Stimulated activated CD4-positive, alpha-beta T cell treated with anti-CD3 and anti-CD28 coated beads, Interleukin-4, amount 100 ng/mL, for 24 hours (primary cell): Measurements from ENCODE around the gene SLC28A3.
A peak's percentile ranks its signal among the peaks of the same experiment; 100 is the strongest.

Experiments used
- DNase-seq: peaks from one replicate; pipeline ENCODE4 v3.0.0-alpha.2; 2020

SLC28A3 gene

DNA sequence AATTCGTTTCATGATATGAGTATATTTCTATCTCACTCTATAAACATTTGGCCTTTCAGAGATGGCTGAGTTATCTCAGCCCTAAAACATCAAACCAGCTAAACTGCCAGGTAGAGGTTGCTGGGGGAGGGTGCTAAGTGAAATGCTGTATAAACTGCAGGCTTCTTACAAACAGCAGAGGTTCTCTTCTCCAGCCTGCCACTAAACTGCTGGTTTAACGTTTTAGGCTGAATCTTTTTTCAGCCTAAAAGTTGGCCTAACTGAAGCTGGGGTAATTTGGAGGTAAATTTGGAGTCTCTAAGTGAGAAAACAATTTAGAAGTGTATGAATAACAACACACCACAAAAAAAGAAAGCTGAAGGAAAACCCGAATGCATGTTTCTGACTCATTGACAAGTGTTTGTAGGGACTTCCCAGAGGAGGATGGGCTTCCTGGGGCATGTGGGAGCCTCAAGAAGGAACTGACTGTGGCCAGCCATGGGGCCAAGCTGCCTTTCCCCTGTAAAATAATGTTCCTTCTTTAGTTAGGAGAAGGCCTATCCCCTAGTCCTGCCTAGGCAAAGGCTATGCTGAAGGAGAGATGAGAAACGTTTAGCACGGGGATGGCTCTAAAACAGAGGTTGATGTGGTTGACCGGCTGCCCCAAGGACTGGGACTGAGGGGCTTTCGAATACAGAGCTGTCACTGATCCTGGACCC, 44.3 kb downstream of the SLC28A3 start:
- DNase-seq = peak; percentile 73

DNA sequence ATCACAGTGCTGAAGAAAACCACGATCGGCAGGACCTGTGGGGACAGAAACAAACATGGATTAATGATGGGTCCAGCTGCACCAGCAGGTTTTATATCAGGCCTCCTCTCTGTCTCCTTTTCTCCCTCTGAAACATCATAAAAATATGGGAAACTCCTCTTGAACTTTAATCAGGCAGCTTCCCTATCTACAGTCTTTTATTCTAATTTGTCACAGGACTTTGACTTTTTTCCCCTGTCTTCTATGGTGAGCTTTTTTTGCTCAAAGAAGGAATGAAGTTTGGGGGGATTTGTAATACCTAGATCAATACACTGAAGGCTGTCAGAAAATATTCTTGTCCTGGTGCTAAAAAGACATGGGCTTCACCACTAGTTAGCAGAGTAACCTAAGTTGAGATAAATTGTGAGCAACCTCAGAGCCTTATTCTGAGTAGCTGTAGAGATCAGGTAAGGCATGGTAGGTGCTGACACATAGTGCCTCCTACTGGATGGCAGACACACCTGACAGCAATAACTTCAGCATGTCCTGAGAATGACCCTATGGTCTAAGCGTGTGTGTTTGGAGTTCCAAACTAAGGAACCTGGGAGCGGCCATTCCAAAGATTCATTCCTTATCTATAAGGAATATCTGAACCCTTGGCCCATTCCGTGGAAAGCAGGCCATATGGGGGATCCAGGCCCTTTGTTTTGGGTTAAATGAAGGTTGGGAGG, 46.2 kb downstream of the SLC28A3 start:
- no peak for DNase-seq

DNA sequence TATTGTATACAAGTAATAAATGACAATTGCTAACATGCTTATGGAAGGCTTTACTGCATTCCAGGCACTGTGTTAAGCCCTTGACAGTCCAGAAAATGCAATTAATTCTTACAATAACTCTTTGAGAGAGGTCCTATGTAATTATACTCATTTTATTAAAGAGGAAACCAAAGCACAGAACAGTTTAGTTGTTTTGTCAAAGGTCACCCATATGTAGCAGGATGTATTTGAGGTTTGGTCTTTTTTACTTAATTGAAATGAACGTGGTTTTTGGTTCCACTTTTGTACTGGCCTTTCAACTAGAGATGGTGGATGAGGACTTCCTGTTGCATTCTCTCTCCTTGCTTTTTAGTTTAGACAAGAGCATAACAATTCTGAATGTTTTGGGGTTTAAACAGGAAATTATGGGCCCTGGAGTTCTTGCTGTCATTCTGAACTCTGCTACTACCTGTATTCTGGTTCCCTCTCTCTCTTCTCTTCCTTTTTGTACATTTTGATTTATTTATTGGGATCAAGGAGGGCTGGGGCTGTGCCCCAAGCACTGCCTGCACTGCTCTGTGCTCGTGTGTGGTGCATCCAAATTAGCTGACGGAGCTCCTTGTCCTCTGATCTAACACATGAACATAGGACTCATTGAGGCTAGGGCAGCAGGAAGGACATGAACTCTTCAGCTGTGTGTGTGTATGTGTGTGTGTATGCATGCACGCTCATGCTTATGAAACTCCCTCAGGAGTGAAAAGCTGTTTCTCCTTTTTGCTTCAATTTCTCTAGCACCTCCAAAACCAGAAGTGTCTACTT, 47.4 kb downstream of the SLC28A3 start:
- no peak for DNase-seq

DNA sequence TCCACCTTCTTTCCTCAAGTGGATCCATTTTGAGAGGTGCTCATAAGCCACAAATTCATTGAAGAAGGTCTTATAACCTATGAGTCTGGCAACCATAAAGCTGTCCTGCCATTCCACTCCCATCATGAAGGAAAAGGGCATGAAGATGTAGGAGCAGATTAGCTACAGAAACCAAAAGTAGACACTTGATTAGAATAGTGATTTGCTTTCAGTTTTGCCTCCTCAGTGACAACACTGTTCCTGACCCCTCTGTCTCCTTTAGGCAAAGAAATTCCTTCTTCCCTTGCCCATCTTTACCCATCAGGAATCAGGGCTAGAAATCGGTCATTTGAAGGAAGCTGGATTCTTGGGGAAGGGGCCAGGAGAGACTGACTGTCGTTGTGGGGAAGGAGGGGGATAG, 55.2 kb downstream of the SLC28A3 start:
- no peak for DNase-seq

DNA sequence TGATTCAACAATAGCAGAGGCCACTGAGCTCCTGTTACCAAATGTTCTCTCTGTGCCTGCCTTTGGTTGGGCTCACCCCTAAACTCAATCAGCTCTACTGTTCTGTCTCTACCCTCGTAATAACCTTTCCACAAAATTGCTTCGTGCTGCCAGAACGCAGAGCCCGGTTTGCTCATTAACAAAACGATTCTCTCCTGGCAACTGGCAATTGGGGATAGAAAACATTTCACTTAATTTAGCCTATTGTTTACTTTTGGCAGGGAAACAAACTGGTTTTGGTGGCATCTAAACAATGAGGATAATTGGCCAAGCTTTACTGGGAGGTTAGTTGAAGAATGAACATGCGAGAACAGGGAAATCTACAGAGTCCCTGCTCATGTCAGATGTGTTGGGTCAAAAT, 56.6 kb downstream of the SLC28A3 start:
- DNase-seq = no peak

DNA sequence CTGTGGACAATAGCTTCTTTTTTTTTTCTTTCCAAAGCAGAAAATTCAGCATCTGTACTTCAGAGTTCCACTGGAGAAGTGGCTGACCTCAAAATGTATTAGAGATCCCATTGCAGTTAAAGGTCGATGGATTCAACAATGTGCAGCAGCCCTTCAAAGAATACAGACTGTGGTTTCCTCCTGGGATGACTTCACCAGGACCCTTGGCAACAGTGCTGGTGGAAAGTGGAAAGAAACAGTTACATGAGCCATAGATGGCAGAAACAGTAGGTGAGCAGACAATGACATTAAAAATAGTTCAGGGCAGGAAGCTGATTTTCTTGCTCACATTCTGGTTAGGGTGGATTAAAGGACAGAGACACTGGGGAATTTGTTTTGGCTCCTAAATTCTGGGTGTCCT, 62.4 kb downstream of the SLC28A3 start:
- no peak for DNase-seq

DNA sequence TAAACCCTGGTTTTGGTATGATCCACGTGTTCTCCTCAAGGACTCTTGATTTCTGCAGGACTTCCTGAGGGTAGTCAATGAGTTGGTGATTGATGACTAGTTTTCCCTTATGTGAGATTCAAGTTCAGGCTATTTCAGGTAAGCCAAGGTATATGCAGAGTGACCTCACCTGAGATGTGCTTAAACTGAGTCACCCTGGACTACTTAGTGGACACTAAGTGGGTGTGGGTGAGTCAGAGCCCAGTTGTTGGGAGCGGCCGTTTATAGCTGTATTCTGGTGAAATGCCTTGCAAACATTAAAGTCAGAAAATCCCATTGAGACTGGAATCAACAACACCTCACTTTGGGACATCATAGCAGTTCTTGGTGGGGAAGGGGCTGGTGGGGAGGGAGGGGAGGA, 62.9 kb downstream of the SLC28A3 start:
- DNase-seq = no peak

DNA sequence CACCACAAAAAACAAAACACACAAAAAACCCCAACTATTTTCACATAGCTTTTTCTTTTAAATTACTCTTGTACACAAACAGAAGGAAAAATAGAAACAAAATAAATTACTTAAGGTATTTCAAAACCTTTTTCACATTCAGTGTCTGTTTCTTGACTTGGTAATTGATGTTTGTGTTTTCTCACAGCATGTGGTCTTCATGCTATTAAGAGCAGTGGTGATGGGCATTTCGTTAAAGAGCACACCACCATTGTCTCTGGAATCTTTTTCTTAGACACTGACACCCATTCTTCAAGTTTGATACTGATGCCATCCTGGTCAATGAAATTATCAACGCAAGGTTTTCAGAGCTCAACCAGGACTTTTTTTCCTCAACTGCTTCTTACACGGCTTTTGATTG, 63.8 kb downstream of the SLC28A3 start:
- DNase-seq = no peak

DNA sequence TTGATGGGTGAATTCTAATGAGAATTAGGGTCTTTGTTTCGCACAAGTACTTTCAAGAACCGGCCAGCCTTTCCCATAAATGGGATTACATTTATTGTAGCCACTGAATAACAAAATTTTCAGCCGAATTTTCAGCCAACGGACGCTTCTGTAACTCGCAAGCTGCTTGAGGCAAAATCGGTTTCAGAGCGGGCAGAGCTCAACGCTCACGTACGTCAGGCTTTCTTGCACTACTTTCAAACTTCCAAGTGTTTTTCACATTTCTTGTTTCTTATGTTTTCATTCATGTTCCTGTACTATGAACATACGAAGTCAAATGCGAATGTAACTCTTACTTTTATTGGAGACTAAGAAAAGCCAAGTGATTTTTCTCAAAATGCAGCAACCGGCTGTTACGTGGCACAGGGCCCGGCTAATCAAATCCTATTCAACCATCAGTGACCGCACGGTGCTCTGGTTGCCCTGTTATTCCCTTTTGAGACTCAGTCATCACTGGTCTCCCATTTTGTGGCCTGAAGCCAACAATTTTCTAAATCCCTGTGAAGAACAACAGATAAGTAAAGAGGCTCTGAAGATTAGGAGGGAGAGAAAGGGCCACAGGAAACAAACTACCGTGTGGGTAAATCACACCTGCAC, 68.5 kb downstream of the SLC28A3 start:
- DNase-seq = no peak

DNA sequence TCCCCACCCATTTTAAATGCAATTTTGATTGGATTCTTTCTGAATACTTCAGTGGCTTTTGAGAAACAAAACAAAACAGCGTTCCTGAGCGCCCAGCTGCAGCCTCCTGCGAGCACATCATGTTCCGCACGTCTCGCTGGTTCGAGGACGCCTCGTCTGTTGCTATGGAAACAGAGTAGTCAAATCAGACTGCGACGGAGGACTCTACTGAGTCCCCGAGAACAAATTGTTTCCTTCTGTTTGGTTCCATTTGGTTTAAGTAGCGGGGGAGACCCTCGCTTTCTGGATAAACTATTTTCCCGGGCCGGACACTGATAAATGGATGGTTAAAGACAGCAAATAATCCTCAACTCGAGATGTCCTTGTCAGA, 69.0 kb downstream of the SLC28A3 start:
- peak; percentile 31 for DNase-seq

DNA sequence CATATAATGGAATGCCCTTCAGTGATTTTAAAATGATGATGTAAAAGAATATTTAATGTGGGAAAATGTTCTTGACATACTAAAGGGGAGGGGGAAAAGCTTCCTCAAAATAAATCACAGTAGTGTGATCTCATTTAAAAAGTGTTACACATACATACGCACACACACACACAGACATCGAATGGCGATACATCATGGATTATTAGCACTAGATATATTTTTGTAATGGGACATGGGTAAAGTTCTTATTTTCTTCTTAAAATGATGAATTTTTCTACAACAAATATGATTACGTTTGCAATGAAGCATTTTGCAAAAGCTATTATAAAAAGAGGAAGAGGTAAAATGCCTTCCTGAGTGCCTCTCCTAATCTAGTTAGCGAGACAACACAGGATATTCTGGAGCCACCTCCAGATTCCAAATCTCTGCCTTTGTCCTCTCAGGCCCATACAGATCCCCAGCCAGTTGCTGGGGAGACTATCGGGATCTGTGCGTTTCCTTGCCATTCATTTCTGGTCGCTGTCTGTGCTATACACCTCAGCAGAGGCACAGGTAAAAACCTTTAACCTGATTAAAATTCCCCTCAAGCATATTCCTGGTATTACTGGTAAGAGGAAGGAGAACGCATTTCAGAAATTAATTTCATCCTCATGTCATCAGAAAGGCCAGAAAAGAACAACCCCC, 69.6 kb downstream of the SLC28A3 start:
- no peak for DNase-seq

DNA sequence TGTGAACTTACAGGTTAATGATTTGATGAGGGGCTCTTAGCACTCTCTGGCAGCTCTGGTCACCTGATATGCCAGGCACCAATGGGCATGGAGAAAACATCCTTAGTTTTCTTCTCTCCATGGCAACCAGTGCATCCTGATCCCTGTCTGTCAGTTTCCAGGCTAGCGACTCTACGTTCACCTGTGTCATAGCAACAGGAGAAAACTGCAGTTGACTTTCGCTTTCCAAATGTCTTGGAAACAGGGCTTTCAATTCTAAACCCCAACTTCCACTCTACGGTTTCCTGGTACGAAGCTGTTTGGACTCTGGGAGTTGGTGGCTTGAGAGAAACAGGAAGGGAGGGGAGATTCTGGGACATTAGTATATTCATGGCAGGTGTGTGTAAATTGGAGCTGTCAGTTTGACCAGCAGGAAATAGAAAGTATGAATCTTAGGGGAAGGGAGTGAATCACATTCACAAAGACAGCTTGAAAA, 74.4 kb downstream of the SLC28A3 start:
- no peak for DNase-seq

DNA sequence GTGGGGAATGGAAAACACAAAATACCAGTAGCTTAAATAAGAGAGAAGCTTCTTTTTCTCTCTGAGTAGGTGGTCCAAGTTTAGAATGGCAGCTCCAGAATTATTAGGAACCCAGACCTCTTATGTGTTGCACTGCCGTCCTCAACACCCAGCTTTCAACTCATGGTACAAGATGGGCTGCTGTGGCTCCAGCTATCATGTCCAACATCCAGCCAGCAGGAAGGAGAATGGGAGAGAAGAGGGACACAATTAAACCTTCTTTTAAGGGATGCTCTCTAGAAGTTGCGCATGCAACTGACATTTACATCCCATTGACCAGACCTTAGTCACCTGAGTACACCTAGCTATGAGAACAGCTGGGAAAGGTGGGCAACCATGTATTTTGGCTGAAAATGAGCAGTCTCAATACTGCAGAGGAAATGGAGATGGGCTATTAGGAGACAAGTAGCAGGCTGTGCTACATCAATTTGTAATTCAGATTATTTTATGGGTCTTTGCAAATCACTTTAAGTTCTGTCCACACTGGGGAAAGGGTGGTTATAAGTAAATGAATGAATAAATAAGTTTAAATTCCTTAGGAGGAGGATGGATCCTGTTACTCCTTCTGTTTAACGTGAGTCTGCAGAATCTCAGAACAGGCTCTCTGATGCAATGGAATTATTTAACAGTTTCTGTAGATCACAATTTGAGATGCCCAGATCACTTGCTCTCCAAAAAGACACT, 76.1 kb downstream of the SLC28A3 start:
- no peak for DNase-seq

DNA sequence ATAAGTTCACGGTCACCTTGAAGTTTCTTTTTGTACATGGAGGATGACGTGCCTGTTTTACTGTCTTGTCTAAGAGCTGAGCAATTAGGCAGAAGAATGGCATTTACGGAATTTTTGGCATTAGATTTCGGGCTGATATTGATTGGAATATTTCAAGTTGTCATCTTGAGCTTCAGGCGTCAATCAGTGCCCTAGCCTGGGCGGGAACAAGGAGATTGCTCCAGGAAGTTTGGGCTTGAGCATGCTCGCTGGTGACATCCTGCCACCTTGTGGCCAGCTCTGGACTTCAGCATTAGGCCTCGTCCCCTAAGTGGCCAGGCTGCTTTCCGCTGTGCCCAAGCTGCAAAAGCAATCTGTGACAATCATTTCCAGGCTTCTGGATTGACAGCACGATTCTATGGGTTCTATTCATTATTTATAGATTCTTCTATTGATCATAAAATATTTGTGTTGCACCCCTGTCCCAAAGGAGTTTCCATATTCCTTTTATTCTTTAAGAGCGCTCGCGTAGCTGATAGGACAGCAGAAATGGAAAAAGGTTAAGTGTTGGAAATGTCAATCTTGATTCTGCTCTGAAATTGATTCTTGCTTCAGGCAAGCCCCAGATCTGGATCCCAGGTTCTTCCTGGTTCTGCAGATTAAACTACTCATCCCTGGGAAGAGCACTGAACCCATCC, 79.3 kb downstream of the SLC28A3 start:
- peak; percentile 55 for DNase-seq

DNA sequence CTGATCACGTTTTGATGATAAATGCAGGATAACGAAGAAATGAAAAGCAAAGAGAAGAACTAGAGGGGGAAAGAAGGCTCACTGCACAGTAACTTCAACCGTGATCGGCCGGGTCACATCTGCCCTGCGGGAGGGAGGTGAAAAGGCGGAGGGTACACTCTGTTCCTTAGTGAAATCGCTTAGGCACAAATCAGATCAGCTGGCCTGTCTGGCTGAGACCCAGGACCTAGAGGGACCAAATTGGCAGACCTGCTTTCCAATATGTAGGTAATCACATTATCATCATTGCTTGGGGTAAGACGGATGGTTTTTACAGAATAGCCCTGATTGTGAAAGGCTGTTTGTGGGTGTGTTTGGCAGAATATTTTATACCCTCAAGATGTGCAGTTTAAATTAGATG, 82.2 kb downstream of the SLC28A3 start:
- DNase-seq = no peak

DNA sequence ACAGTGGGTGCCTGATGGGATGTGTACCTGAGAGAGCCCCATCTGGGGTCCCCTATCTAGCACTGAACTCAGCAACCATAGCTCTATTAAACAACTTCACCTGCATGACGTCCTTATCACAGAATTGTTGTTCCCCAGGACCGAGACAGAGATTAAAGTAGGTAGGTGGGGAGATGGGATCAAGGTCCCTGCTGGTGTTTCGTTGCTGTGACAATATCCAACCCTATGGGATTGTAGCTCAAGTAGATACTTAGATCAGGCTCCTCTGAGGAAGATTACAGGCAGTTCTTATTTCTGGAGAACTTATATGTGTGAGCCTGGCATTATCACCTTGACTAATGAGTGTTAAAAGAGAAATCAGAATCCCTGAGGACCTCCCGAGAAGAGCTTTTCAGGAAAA, 84.9 kb downstream of the SLC28A3 start:
- DNase-seq = no peak

DNA sequence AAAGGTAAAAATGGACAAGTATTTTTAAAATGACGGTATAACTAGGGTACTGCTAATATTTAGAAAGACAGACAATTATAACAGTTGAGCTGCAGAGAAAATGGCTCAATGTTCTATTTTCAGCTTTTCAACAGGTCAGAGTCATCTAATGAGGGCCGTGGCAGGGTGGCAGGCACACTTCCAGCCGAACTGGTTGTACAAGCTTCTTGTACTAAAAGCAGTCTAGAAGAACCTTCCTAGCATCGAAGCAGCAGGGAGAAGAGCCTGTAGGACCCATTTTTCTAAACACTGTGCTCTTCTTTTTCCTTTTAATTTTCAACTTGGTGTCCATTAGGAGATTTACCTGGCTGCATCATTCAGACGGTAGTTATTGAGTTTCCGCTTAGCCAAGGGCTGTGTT, 85.6 kb downstream of the SLC28A3 start:
- no peak for DNase-seq

DNA sequence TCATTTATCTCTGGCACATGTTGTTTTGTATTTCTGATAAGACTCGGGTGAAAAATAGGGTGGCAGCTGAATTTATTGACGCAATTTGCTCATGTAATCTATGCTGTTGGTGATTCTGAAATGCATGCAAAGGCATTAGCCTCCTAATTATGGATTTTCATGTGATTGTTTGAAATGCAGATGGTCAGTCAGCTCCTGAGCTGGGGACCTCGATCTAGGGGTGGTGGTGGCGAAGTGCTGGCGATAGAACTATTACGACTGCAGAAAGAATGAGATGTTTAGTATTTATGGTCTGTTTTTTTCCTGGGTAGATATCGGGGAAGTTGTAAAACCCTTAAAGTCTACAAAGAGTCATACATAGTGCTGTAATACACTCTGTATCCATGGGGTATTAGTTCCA, 88.6 kb downstream of the SLC28A3 start:
- DNase-seq = no peak

DNA sequence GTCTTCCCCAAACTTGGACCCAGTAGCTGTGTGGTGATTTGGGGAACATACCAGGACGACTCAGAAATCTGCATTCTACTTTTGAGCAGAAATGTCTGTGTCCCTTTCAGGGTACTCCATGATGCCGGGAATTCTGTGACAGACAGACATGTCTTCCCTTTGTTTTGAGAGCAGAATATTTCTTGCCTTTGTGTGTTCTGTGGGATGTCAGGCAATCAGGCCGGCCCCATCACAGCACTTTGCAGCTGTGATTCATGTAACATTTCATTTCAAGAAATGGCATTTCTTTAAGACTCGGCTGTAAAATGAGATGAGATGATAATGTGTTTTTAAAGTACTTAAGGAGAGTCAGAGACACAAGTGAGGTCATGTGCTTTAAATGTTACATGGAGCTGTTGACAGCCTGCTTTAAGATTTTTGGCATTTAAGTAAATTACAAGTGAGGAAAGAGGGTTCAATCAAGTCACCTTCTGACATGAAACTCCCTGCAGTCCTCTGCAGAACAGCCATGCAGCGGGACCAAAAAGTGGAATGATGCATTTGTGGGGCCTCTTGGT, 98.7 kb downstream of the SLC28A3 start:
- no peak for DNase-seq

DNA sequence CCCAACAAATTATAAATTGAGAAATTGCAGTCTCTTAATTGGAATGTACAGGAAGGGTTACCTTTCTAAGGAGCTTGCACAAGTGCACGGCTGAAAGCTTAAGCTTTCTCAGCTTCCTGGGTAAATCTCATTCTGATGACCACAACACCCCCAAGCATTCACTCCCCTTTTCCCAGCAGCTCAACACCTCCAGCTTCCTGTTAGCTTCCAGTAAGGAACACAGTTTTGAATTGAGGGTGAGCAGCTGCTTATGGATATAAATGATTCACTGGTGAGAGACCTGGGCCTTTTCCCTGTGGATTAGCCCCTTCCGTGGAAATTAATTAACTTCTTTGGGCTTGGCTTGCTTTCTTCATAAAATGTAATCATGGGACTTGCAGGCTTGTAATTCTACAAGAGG, 101.2 kb downstream of the SLC28A3 start:
- no peak for DNase-seq

DNA sequence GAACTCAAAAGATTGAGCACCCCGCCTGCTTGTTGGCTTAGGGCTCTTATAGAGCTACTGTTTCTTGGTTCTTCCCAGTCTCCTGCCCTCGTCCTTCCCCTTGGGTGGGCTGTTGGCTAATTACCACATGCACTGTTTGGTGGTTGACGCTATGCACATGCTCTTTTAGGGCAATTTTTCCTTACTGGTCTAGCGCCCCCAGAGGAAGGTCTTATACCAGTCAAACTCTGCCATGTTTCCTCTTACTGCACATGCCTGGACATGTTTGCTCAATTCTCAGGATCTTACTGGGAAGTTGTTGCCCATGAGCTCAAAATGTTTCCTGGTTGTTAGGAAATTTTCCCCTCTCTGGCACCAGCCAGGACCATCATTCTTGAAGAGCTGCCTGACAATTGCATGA, 101.9 kb downstream of the SLC28A3 start:
- no peak for DNase-seq
